Sigmoid colon (tissue), 7 donors: ENCODE measurements around the gene BTC. TPM values are rescaled to one million over a fixed set of nuclear protein-coding genes. Genes with fewer than 3 reads are reported as not detected.

Experiments used
- DNase-seq: peaks from one replicate; pipeline ENCODE4 v3.0.0-alpha.2; 2019
- H3K27ac ChIP-seq, 4 donors: fragments of 200-600 bp; sonication (generic); one replicate each; pipeline ENCODE4 v1.5.1; 2016 to 2019; ENCODE audit warnings: mild to moderate bottlenecking in 1 of 4
- H3K27me3 ChIP-seq, 3 donors: fragments of 200-600 bp; sonication (generic); one replicate each; pipeline ENCODE4 v1.5.1; 2019; ENCODE audit warnings: mild to moderate bottlenecking in 1 of 3
- H3K36me3 ChIP-seq, 4 donors: fragments of 200-600 bp; sonication (generic); one replicate each; pipeline ENCODE4 v1.5.1; 2016 to 2019
- H3K4me1 ChIP-seq, 4 donors: fragments of 200-600 bp; sonication (generic); one replicate each; pipeline ENCODE4 v1.5.1; 2017 to 2019
- H3K4me3 ChIP-seq, 4 donors: fragments of 200-600 bp; sonication (generic); one replicate each; pipeline ENCODE4 v1.5.1; 2017 to 2019; ENCODE audit warnings: mild to moderate bottlenecking in 2 of 4, moderate library complexity in 1 of 4
- H3K9me3 ChIP-seq, 4 donors: fragments of 200-600 bp in 3 of 4; sonication (generic) in 3 of 4; one replicate each; pipeline versions ENCODE4 v1.5.1 to v1.6.1; 2013 to 2019
- EP300 ChIP-seq, 4 donors: sonication (generic); formaldehyde crosslinking; IDR thresholded peaks; one replicate each; pipeline ENCODE4 v1.6.1; 2017; ENCODE audit warnings: antibody characterized with exemption in 4 of 4
- POLR2A ChIP-seq, 2 donors: fragments of 450-650 bp; IDR thresholded peaks; one replicate each; pipeline ENCODE4 v1.6.1; 2016; ENCODE audit warnings: antibody characterized with exemption in 2 of 2, mild to moderate bottlenecking in 2 of 2, moderate library complexity in 2 of 2
- POLR2AphosphoS5 ChIP-seq, 4 donors: sonication (generic); formaldehyde crosslinking; IDR thresholded peaks; one replicate each; pipeline ENCODE4 v1.6.1; 2017; ENCODE audit warnings: antibody characterized with exemption in 4 of 4
- WGBS, 2 donors: extraction: QIAGEN DNeasy Blood & Tissue Kit; methylation state at CpG; one replicate each; pipeline ENCODE4 v1.1.7; 2013; 5-methylcytosine and 5-hydroxymethylcytosine counted together
- intact Hi-C: fragments of 100-400 bp; cut with DNase I; formaldehyde crosslinking; loops from one replicate; pipeline ENCODE4 v1.15.1; 2023
- polyA plus RNA-seq, 3 donors: library from polyadenylated mRNA; stranded (reverse); fragments of 200-250 nt; gene quantifications; one replicate each; pipeline ENCODE4 v1.2.3, GENCODE V29; 2013
- total RNA-seq, 4 donors: library from RNA; depleted of rRNA; stranded (reverse); fragments of >200 nt; gene quantifications; one replicate each; pipeline ENCODE4 v1.1.0, GENCODE V29; 2016
- TF ChIP-seq, protein P1 (sequence below), 4 experiments: fragments of 450-650 bp in 3 of 4; fragments of 200-600 bp in 1 of 4; IDR thresholded peaks; one replicate each; pipeline ENCODE4 v1.5.1; 2016 to 2019; ENCODE audit warnings: antibody characterized with exemption in 4 of 4, mild to moderate bottlenecking in 3 of 4, moderate library complexity in 2 of 4
- donor health status: healthy with polysubstance abuse.
- donor health status: Bipolar disorder and iron deficiency.
- donor health status: healthy.

BTC gene
- total and polyA plus RNA-seq, 7 donors = 0.69 to 102 (median 42.2) TPM

DNA sequence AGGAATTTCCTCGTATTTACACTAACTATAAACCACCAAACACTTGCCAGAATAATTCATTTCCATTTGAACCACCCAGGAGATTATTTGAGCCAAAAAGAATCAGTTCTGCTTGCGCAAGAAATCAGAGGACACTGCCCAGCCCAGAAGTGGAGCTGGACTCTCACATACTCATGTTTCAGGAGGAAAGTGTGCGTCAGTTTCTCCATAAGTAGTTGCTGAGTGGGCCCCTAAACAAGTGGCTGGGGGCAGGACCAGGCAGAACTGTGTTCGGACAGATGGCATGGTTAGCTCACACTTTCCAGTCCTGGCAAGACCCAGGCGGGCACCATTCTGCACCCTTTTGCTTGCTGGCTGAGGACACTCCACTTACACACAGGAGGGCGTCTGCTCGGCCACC is 38.8 kb downstream of the BTC start:
- H3K4me3 ChIP-seq = no peak overlapping the region
- no peaks in the 10 kb centered on the region for H3K27me3 ChIP-seq
- intact Hi-C loops = loop anchor here (5.0 kb wide), 1 partner anchor 63 kb away; no protein-coding TSS in a partner anchor
- TF ChIP-seq POLR2AphosphoS5 (IDR thresholded peaks at IDR 0.05) (peak in 1 of 4 donors; percentile 30), EP300 (IDR thresholded peaks at IDR 0.05) (no peak)
- 72 to 80% methylated on average over 7 of the region's 7 CpGs for WGBS, 2 donors
- H3K9me3 ChIP-seq = no peaks in the 10 kb centered on the region
- no peaks in the 10 kb centered on the region for H3K36me3 ChIP-seq
- H3K4me1 ChIP-seq = peaks cover 0 to 44% (median 31%) of the 10 kb centered on the region in 4 donors
- DNase-seq = peak; percentile 76
- H3K27ac ChIP-seq = peak overlapping the region; percentile 58 to 76 (median 68)

GRCh38 chr4:74754218-74754617 is 40.1 kb downstream of the BTC start:
- intact Hi-C loops = no loop called here

GRCh38 chr4:74752798-74753197 is 41.5 kb downstream of the BTC start:
- H3K36me3 ChIP-seq = no peaks in the 10 kb centered on the region
- TF ChIP-seq POLR2AphosphoS5 (IDR thresholded peaks at IDR 0.05) = no peak
- TF ChIP-seq EP300 (IDR thresholded peaks at IDR 0.05) = no peak
- no peak for TF ChIP-seq POLR2A (IDR thresholded peaks at IDR 0.05)
- TF ChIP-seq, protein P1, sequence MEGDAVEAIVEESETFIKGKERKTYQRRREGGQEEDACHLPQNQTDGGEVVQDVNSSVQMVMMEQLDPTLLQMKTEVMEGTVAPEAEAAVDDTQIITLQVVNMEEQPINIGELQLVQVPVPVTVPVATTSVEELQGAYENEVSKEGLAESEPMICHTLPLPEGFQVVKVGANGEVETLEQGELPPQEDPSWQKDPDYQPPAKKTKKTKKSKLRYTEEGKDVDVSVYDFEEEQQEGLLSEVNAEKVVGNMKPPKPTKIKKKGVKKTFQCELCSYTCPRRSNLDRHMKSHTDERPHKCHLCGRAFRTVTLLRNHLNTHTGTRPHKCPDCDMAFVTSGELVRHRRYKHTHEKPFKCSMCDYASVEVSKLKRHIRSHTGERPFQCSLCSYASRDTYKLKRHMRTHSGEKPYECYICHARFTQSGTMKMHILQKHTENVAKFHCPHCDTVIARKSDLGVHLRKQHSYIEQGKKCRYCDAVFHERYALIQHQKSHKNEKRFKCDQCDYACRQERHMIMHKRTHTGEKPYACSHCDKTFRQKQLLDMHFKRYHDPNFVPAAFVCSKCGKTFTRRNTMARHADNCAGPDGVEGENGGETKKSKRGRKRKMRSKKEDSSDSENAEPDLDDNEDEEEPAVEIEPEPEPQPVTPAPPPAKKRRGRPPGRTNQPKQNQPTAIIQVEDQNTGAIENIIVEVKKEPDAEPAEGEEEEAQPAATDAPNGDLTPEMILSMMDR (IDR thresholded peaks at IDR 0.05) = no peak
- no peaks in the 10 kb centered on the region for H3K27me3 ChIP-seq
- no peaks in the 10 kb centered on the region for H3K9me3 ChIP-seq
- no peak for DNase-seq
- intact Hi-C loops = no loop called here
- no peak overlapping the region for H3K27ac ChIP-seq
- peaks cover 0 to 26% (median 14%) of the 10 kb centered on the region in 4 donors for H3K4me1 ChIP-seq
- no peak overlapping the region for H3K4me3 ChIP-seq

More at GRCh38 chr4:74754218-74754617, 40.1 kb downstream of the BTC start:
- no peaks in the 10 kb centered on the region for H3K36me3 ChIP-seq
- H3K4me3 ChIP-seq = no peak overlapping the region
- H3K27me3 ChIP-seq = no peaks in the 10 kb centered on the region
- no peak for DNase-seq
- H3K27ac ChIP-seq = no peak overlapping the region
- no peaks in the 10 kb centered on the region for H3K9me3 ChIP-seq
- H3K4me1 ChIP-seq = peaks cover 0 to 40% (median 28%) of the 10 kb centered on the region in 4 donors
- TF ChIP-seq EP300 (IDR thresholded peaks at IDR 0.05) = no peak
- TF ChIP-seq, protein P1 (IDR thresholded peaks at IDR 0.05) = no peak
- no peak for TF ChIP-seq POLR2A (IDR thresholded peaks at IDR 0.05)
- TF ChIP-seq POLR2AphosphoS5 (IDR thresholded peaks at IDR 0.05) = no peak

DNA sequence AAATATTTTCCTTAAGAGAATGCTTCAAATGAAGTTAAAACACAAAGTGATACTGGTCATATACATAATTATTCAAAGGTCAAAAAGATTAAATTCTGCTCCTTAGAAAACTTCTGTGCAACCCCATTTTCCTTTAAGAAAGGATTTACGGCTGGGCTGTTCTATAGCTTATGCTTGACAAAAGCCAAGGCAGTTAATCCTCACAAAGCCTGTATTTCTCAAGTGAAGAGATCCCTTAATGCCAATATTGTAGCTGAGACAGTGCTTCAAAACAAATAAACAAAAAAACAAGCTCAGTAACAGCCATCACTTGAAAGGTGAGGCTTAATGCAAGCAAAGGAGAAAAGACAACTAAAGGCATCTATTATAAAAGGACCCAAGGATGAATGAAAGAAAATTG is 42.5 kb downstream of the BTC start:
- TF ChIP-seq POLR2AphosphoS5 (IDR thresholded peaks at IDR 0.05) = no peak
- no peak for TF ChIP-seq EP300 (IDR thresholded peaks at IDR 0.05)
- TF ChIP-seq POLR2A (IDR thresholded peaks at IDR 0.05) = no peak
- Histone ChIP-seq H3K27ac (no peak overlapping the region), H3K4me3 (no peak overlapping the region), H3K9me3 (no peaks in the 10 kb centered on the region), H3K27me3 (no peaks in the 10 kb centered on the region), H3K4me1 (peaks cover 0 to 18% (median 9%) of the 10 kb centered on the region in 4 donors), H3K36me3 (peaks cover 0 to 8% (median 4%) of the 10 kb centered on the region in 4 donors)
- no peak for DNase-seq
- intact Hi-C loops = no loop called here
- WGBS, 2 donors = 92 to 98% methylated on average over 1 of the region's 1 CpG

GRCh38 chr4:74751247-74751646 is 43.1 kb downstream of the BTC start:
- no peak overlapping the region for H3K27ac ChIP-seq
- no peaks in the 10 kb centered on the region for H3K9me3 ChIP-seq
- 77 to 91% methylated on average over 5 of the region's 5 CpGs for WGBS, 2 donors
- no peak for DNase-seq
- H3K27me3 ChIP-seq = no peaks in the 10 kb centered on the region
- no peak overlapping the region for H3K4me3 ChIP-seq
- H3K4me1 ChIP-seq = peaks cover 0 to 15% (median 6%) of the 10 kb centered on the region in 4 donors
- peaks cover 0 to 14% (median 5%) of the 10 kb centered on the region in 4 donors for H3K36me3 ChIP-seq
- no peak for TF ChIP-seq POLR2AphosphoS5 (IDR thresholded peaks at IDR 0.05)
- TF ChIP-seq POLR2A (IDR thresholded peaks at IDR 0.05) = no peak
- TF ChIP-seq, protein P1 (IDR thresholded peaks at IDR 0.05) = no peak
- TF ChIP-seq EP300 (IDR thresholded peaks at IDR 0.05) = no peak
- intact Hi-C loops = no loop called here

DNA sequence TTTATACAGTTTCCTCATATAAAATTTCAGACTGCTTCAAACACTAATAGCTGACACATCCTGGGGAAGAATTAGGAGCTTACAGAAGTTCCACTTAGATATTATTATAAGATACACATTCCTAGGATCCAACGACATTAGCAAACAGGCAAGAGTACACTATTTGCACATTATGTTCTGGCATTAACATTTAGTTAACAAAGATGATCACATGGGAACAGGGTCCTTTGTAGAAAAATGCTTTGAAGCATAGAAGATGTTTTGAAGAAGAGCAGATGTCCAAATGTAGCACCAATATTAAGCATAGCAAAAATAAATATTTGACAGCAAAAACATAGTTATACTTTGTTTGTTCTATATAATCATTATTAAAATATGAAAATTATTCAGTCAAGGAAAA is 52.1 kb downstream of the BTC start:
- peaks cover 0 to 15% (median 2%) of the 10 kb centered on the region in 4 donors for H3K36me3 ChIP-seq
- WGBS, 2 donors = 43 to 59% methylated on average over 1 of the region's 1 CpG
- H3K9me3 ChIP-seq = no peaks in the 10 kb centered on the region
- H3K27ac ChIP-seq = peak overlapping the region in 3 of 4 donors; percentile 65 to 68 (median 68)
- intact Hi-C loops = no loop called here
- no peak for DNase-seq
- peak in 1 of 4 donors; percentile 51 for TF ChIP-seq EP300 (IDR thresholded peaks at IDR 0.05)
- TF ChIP-seq POLR2A (IDR thresholded peaks at IDR 0.05) = no peak
- peak in 1 of 4 donors; percentile 50 for TF ChIP-seq POLR2AphosphoS5 (IDR thresholded peaks at IDR 0.05)
- TF ChIP-seq, protein P1 (IDR thresholded peaks at IDR 0.05) = no peak
- peaks cover 0 to 50% (median 27%) of the 10 kb centered on the region in 4 donors for H3K4me1 ChIP-seq
- H3K4me3 ChIP-seq = no peak overlapping the region
- no peaks in the 10 kb centered on the region for H3K27me3 ChIP-seq
